Activated effector memory CD4-positive, alpha-beta T cell treated with Interleukin-2 at 50 U/mL for 16 hours (primary cell): ENCODE results near the gene ZBTB49.
"Not testable (repeated sequence)": the region's sequence is repeated elsewhere in the genome, so short reads cannot be mapped to it uniquely, and the experiment has no call there.

Experiments
- DNase-seq: peaks from one replicate; pipeline ENCODE4 v3.0.0-alpha.2; 2020

Gene ZBTB49

GRCh38 chr4:4289941-4290850, at the start of gene ZBTB49, which contains the start of gene LYAR:
Gene ZBTB49 (plus strand): TSS chr4:4290251. CDS start chr4:4299946, 9,695 bp downstream.
Gene LYAR (minus strand): TSS chr4:4290154. CDS start chr4:4283742, 6,412 bp downstream.
- peak; percentile 96 for DNase-seq

DNA sequence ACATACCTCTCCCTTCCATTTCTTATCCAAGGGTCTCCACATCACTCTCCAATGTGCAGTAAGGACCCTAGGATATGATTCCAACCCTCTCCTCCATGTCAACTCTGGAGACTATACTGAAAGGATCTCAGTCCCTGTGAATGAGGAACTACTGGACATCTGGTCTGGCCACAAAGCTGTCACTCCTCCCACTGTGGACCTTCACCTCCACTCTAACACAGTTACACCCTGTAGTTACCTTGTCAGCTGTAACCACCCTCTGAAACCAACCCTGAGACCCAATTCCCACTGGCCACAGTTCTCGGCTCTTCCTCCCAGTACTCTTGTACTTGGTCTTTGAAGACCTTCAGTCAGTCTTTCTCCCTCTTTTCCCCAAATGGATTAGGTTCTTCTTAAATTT, 44.9 kb upstream of the ZBTB49 start:
- DNase-seq: no peak

- DNase-seq: no peak
Observed at GRCh38 chr4:4247696-4248028, 42.4 kb upstream of the ZBTB49 start.

DNA sequence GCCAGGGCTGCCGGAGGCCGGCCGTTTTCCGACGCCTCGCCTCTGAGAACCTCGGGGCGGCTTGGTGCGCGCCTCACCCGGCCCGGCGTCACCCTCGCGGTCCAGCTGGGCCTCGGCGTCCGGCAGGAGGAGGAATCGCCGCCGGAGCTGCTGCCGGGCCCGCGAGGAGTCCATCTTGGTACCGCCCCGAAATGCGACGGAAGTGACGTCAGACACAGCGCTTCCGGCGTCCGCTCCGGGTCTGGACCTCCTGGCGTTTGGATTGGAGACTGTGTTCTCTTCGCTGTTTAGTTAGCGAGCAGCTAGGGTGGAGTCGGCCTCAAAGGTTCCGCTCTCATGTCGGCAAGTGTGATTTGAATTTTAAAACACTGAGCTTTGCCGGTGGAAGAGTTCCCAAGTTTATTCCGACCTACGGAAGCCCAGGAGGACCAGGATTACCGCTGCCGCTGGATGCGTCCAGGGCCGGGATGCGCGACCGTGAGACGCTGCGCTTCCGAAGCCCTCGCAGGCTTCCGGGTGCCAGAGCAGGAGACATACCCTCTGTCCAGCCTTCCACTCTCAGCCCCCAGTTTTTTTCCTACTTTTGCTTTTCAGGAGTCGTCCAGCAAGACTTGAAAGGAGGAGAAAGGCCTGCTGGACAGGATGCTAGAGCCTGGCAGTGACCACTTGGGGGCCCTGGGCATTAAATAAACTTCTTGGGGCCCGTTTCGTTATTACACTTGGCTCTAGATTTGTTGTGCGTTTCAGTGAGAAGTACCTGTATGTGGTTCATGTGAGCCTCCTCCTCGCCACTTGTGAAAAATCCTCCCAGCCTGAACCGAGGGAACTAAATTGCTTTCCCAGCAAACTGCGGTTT, 41.8 kb upstream of the ZBTB49 start, which contains the start of gene TMEM128:
Gene TMEM128, minus strand, starts transcription at position 195 of the 856 bp plus-strand sequence. Its CDS starts 21 bp downstream, at position 174.
- DNase-seq: peak; percentile 88

GRCh38 chr4:4248885-4249203, 41.2 kb upstream of the ZBTB49 start:
- DNase-seq: no peak

- not testable (repeated sequence) for DNase-seq
Observed at GRCh38 chr4:4249342-4249741, 40.7 kb upstream of the ZBTB49 start.

- DNase-seq: no peak
Observed at GRCh38 chr4:4249866-4250265, 40.2 kb upstream of the ZBTB49 start.

GRCh38 chr4:4254199-4254598, 35.9 kb upstream of the ZBTB49 start:
- no peak for DNase-seq

GRCh38 chr4:4254666-4255065, 35.4 kb upstream of the ZBTB49 start:
- DNase-seq: no peak

GRCh38 chr4:4256799-4257198, 33.3 kb upstream of the ZBTB49 start:
- DNase-seq: no peak

DNA sequence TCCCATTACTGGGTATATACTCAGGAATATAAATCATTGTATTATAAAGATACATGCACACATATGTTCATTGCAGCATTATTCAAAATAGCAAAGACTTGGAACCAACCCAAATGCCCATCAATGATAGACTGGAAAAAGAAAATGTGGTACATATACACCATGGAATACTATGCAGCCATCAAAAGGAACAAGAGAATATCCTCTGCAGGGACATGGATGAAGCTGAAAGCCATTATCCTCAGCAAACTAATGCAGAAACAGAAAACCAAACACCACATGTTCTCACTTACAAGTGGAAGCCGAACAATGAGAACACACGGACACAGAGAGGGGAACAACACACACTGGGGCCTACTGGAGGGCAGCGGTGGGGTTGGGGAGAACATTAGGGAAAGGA, 32.3 kb upstream of the ZBTB49 start:
- not testable (repeated sequence) for DNase-seq

GRCh38 chr4:4259484-4260100, 30.5 kb upstream of the ZBTB49 start:
- DNase-seq: no peak

- no peak for DNase-seq
Observed at GRCh38 chr4:4260185-4260751, 29.8 kb upstream of the ZBTB49 start.

DNA sequence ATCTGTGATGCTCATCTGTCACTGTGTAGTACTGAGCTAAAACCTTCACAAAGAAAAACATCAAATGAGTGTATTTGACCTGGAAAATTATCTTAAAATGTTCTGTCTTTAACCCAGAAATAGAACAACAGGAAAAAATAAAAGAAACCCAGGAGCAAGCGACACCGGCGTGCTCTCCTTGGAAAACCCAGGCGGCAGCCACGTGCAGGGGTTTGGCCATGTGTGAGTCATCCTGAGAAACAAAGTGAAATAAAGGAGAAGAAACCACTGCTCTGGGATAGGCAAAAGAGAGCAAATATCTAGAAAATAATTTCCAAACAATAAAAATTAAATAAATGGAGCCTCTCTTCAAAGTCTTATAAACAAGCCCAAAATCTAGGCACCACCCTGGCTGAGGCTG, 22.1 kb upstream of the ZBTB49 start:
- DNase-seq: no peak

GRCh38 chr4:4268776-4269175, 21.3 kb upstream of the ZBTB49 start:
- DNase-seq: no peak

DNA sequence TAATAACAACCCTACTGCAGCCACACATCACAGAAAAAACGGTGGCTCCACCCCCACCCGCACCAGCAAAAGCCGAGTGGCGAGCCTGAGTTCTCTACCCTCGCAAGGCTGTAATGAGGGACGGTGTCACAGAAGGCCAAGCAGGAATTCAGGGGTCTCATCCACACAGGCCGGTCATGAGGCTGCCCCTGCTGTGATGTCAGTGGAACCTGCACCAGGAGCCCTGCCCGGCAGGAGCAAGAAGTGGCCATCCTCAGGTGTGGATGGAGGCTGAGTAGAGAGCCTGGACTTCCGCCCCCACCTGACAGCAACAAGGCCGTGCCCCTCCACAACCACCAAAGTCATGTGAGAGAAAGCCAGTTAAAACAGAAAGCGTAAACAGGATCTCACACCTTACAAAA, 20.7 kb upstream of the ZBTB49 start:
- DNase-seq: peak; percentile 51

DNA sequence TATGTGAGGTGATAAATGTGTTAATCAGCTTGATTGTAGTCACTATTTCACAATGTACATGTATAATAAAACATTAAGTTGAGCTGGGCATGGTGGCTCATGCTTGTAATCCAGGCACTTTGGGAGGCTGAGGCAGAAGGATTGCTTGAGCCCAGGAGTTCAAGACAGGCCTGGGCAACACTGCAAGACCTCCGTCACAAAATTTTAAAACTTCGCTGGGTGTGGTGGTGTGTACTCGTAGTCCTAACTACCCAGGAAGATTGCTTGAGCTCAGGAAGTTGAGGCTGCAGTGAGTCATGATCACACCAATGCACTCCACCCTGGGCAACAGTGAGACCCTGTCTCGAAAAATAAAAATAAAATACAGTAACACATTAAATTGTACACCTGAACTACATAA, 20.2 kb upstream of the ZBTB49 start:
- peak; percentile 36 for DNase-seq

GRCh38 chr4:4270529-4270928, 19.5 kb upstream of the ZBTB49 start:
- DNase-seq: no peak

GRCh38 chr4:4271912-4272311, 18.1 kb upstream of the ZBTB49 start:
- no peak for DNase-seq

- DNase-seq: no peak
Observed at GRCh38 chr4:4274226-4274625, 15.8 kb upstream of the ZBTB49 start.

GRCh38 chr4:4277531-4277930, 12.5 kb upstream of the ZBTB49 start:
- no peak for DNase-seq

DNA sequence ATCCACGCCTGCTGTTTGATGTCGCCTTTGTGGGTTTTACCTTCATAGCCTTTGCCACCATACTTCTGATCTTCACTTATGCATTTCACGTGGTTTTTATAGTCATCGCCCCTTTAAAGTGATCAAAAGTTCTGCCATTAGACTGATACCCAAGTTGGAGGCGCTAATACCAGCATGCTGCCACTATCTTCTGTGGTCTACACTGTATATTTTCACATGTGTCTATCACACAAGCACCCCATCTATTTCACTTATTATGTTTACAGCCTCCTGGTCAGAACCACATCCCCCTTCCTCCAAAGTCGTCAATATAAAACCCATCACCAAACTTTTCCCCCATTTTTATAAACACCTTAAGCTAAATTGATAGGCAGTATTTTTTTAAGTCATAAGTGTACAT, 8.3 kb upstream of the ZBTB49 start:
- DNase-seq: no peak
